DOHH2 (cell line): Measurements from ENCODE around the gene MLXIPL.
A peak's percentile ranks its signal among the peaks of the same experiment; 100 is the strongest.
"Not testable (repeated sequence)": the region's sequence is repeated elsewhere in the genome, so short reads cannot be mapped to it uniquely, and the experiment has no call there.

Experiments
- H3F3A ChIP-seq: fragments of 200-600 bp; sonication (generic), shearing (Covaris generic); 2 replicates; pipeline ENCODE4 v1.6.0; 2016; ENCODE audit warnings: antibody characterized with exemption, mild to moderate bottlenecking; ENCODE audit not compliant: control insufficient read depth, insufficient read depth
- H3K27ac ChIP-seq: fragments of 200-600 bp; sonication (generic); 2 replicates; pipeline ENCODE4 v1.5.1; 2014; ENCODE audit warnings: low read depth, mild to moderate bottlenecking, low read length, moderate library complexity
- H3K27me3 ChIP-seq: fragments of 200-600 bp; sonication (generic); 2 replicates; pipeline ENCODE4 v1.6.1; 2014; ENCODE audit warnings: mild to moderate bottlenecking, low read length, mixed read lengths; ENCODE audit not compliant: control insufficient read depth
- H3K36me3 ChIP-seq: fragments of 200-600 bp; sonication (generic); 2 replicates; pipeline ENCODE4 v1.6.1; 2014; ENCODE audit warnings: mild to moderate bottlenecking, low read length, moderate library complexity, mixed read lengths; ENCODE audit not compliant: control insufficient read depth
- H3K4me1 ChIP-seq: fragments of 200-600 bp; sonication (generic); 2 replicates; pipeline ENCODE4 v1.6.1; 2014; ENCODE audit warnings: mild to moderate bottlenecking, low read length, mixed read lengths; ENCODE audit not compliant: control insufficient read depth
- H3K4me2 ChIP-seq: fragments of 200-600 bp; sonication (generic); 2 replicates; pipeline ENCODE4 v1.6.0; 2014; ENCODE audit warnings: mild to moderate bottlenecking, low read length, moderate library complexity
- H3K4me3 ChIP-seq: fragments of 200-600 bp; sonication (generic); 2 replicates; pipeline ENCODE4 v1.5.1; 2014; ENCODE audit warnings: mild to moderate bottlenecking, low read length, mixed read lengths
- H3K79me2 ChIP-seq: fragments of 200-600 bp; sonication (generic); 2 replicates; pipeline ENCODE4 v1.6.1; 2014; ENCODE audit warnings: mild to moderate bottlenecking, low read length, mixed read lengths; ENCODE audit not compliant: control insufficient read depth
- H3K9me2 ChIP-seq: fragments of 200-600 bp; sonication (generic); replicated peaks from 2 replicates; pipeline ENCODE4 v1.6.1; 2014; ENCODE audit warnings: mild to moderate bottlenecking, low read length, mixed read lengths; ENCODE audit not compliant: control insufficient read depth
- H3K9me3 ChIP-seq: fragments of 200-600 bp; sonication (generic); 2 replicates; pipeline ENCODE4 v1.6.1; 2014; ENCODE audit warnings: antibody characterized with exemption, low read length, mixed read lengths; ENCODE audit not compliant: control insufficient read depth, insufficient read depth
- H4K20me1 ChIP-seq: fragments of 200-600 bp; sonication (generic); 2 replicates; pipeline ENCODE4 v1.6.0; 2014; ENCODE audit warnings: low read depth, mild to moderate bottlenecking, antibody characterized with exemption, low read length, moderate library complexity; ENCODE audit not compliant: control insufficient read depth, insufficient read depth
- CTCF ChIP-seq: fragments of 200-600 bp; sonication (generic); IDR thresholded peaks from one replicate; pipeline ENCODE4 v1.5.1; 2014; ENCODE audit warnings: antibody characterized with exemption, mild to moderate bottlenecking, low read depth, low read length; ENCODE audit not compliant: poor library complexity, severe bottlenecking
- EZH2phosphoT487 ChIP-seq: fragments of 200-600 bp; sonication (generic); IDR thresholded peaks from 2 replicates; pipeline ENCODE4 v1.6.1; 2017; ENCODE audit warnings: borderline replicate concordance, mild to moderate bottlenecking, antibody characterized with exemption, low read length, moderate library complexity, mixed read lengths

Gene MLXIPL

GRCh38 chr7:73611017-73611555 is 13.2 kb downstream of the MLXIPL start:
- Histone ChIP-seq H3K27ac (no peak overlapping the region), H3K4me3 (no peak overlapping the region), H4K20me1 (no peaks in the 10 kb centered on the region), H3K79me2 (no peaks in the 10 kb centered on the region), H3K9me2 (no peaks in the 10 kb centered on the region), H3K27me3 (peaks cover 31% of the 10 kb centered on the region), H3K4me1 (no peaks in the 10 kb centered on the region), H3K36me3 (no peaks in the 10 kb centered on the region), H3F3A (no peaks in the 10 kb centered on the region), H3K9me3 (no peaks in the 10 kb centered on the region), H3K4me2 (no peak overlapping the region)
- TF ChIP-seq EZH2phosphoT487 (no peak), CTCF (no peak)

GRCh38 chr7:73610105-73610504 is 14.2 kb downstream of the MLXIPL start:
- Histone ChIP-seq H3K27me3 (peaks cover 31% of the 10 kb centered on the region), H3K27ac (no peak overlapping the region), H4K20me1 (no peaks in the 10 kb centered on the region), H3K9me2 (no peaks in the 10 kb centered on the region), H3K9me3 (no peaks in the 10 kb centered on the region), H3K36me3 (no peaks in the 10 kb centered on the region), H3K4me1 (no peaks in the 10 kb centered on the region), H3F3A (no peaks in the 10 kb centered on the region), H3K4me2 (no peak overlapping the region), H3K79me2 (no peaks in the 10 kb centered on the region), H3K4me3 (no peak overlapping the region)
- TF ChIP-seq EZH2phosphoT487 (no peak), CTCF (no peak)

- H3K4me2 ChIP-seq, H4K20me1 ChIP-seq, H3K9me3 ChIP-seq, H3K79me2 ChIP-seq, H3K9me2 ChIP-seq, H3K27ac ChIP-seq, H3K4me1 ChIP-seq, H3K4me3 ChIP-seq, H3K36me3 ChIP-seq, H3F3A ChIP-seq: not testable (repeated sequence)
- peaks cover 12% of the 10 kb centered on the region for H3K27me3 ChIP-seq
Measured at GRCh38 chr7:73607692-73607983, 16.7 kb downstream of the MLXIPL start.

- Histone ChIP-seq H3K4me2 (no peak overlapping the region), H3K36me3 (no peaks in the 10 kb centered on the region), H3K27me3 (peaks cover 9% of the 10 kb centered on the region; the same call in 1 of the 2 replicates), H3K4me3 (no peak overlapping the region), H3K79me2 (no peaks in the 10 kb centered on the region), H3F3A (no peaks in the 10 kb centered on the region), H3K27ac (no peak overlapping the region), H3K9me2 (no peaks in the 10 kb centered on the region), H3K9me3 (no peaks in the 10 kb centered on the region), H4K20me1 (no peaks in the 10 kb centered on the region), H3K4me1 (no peaks in the 10 kb centered on the region)
- peak; percentile 100 for TF ChIP-seq CTCF
- no peak for TF ChIP-seq EZH2phosphoT487
Measured at GRCh38 chr7:73606801-73607691, 17.3 kb downstream of the MLXIPL start.
